Measurements from ENCODE around the gene PKMYT1.
"Not testable (repeated sequence)": the region's sequence is repeated elsewhere in the genome, so short reads cannot be mapped to it uniquely, and the experiment has no call there.

Gene PKMYT1

GRCh38 chr16:2933701-2934100 is 46.5 kb downstream of the PKMYT1 start:
- DNase-seq (ENCODE audit: low spot score) = no peak

- DNase-seq (ENCODE audit: low spot score) = no peak
Observed at GRCh38 chr16:2933136-2933535, 47.1 kb downstream of the PKMYT1 start.

GRCh38 chr16:2931231-2931914 is 48.9 kb downstream of the PKMYT1 start:
- not testable (repeated sequence) for DNase-seq (ENCODE audit: low spot score)

GRCh38 chr16:2930236-2930635 is 50.0 kb downstream of the PKMYT1 start:
- DNase-seq (ENCODE audit: low spot score) = no peak

GRCh38 chr16:2929693-2930092 is 50.6 kb downstream of the PKMYT1 start:
- DNase-seq (ENCODE audit: low spot score) = no peak

- no peak for DNase-seq (ENCODE audit: low spot score)
Observed at GRCh38 chr16:2928796-2929195, 51.5 kb downstream of the PKMYT1 start.

GRCh38 chr16:2928151-2928550 is 52.1 kb downstream of the PKMYT1 start:
- DNase-seq (ENCODE audit: low spot score) = not testable (repeated sequence)

DNA sequence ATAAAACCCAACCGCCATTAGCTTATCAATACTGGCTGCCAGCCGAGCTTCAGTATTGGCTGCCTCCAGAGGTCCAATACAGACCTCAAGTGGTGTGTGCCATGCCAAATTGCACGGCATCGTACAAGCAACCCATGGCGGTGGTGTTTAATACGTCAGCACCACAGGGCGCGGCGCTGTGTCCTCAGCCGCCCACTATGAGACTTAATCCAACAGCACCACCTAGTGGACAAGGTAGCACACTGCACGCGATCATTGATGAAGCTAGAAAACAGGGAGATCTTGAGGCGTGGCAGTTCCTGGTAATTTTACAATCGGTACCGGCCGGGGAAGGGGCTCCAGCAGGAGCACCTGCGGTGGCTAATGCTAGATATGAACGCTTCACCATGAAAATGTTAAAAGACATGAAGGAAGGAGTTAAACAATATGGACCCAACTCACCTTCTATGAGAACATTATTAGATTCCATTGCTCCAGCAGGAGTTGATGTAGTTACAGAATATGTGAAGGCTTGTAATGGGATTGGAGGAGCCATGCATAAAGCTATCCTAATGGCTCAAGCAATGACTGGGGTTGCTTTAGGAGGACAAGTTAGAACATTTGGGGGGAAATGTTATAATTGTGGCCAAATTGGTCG is 53.1 kb downstream of the PKMYT1 start:
- DNase-seq (ENCODE audit: low spot score) = peak; percentile 85

GRCh38 chr16:2926650-2926999 is 53.6 kb downstream of the PKMYT1 start:
- no peak for DNase-seq (ENCODE audit: low spot score)

DNA sequence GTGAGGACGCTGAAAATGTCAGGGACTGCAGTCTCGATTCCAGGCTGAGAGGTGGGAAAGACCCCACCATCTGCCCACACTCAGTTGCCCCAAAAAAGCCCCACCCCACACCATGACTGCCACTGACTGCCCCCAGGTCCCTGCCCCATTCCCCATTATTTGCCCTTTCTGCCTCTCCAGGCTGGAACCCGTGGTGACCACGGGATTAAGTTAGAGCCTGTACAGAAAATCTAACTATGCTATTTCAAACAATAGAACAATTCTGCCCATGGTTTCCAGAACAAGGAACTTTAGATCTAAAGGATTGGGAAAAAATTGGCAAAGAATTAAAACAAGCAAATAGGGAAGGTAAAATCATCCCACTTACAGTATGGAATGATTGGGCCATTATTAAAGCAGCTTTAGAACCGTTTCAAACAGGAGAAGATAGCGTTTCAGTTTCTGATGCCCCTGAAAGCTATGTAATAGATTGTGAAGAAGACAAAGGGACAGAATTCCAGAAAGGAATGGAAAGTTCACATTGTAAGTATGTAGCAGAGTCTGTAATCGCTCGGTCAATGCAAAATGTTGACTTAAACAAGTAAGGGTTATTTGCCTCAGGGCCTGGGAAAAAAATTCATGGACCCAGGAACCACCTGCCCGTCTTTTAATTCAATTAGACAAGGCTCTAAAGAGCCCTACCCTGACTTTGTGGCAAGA is 54.1 kb downstream of the PKMYT1 start:
- no peak for DNase-seq (ENCODE audit: low spot score)

GRCh38 chr16:2924901-2925755 is 55.1 kb downstream of the PKMYT1 start:
- DNase-seq (ENCODE audit: low spot score) = no peak

- no peak for DNase-seq (ENCODE audit: low spot score)
Observed at GRCh38 chr16:2923481-2923880, 56.8 kb downstream of the PKMYT1 start.
